Motor neuron (in vitro differentiated cells): Measurements from ENCODE around the gene CLDN6. TPM values are rescaled to one million over a fixed set of nuclear protein-coding genes. Genes with fewer than 3 reads are reported as not detected.

Experiments used
- ATAC-seq, 8 experiments: fragments of 200-7000 bp; cut with Tn5 transposase; replicated peaks in 6 of 8; 2 replicates each; pipeline ENCODE4 v1.8.0; 2021; ENCODE audit warnings: mild to moderate bottlenecking in 8 of 8, moderate library complexity in 8 of 8
- H3K27ac ChIP-seq, 2 donors: fragments of 250-450 bp; sonication (Bioruptor Pico); 2 replicates each; pipeline ENCODE4 v1.9.0; 2021; ENCODE audit warnings: antibody characterized with exemption in 2 of 2, mild to moderate bottlenecking in 2 of 2, moderate library complexity in 1 of 2
- H3K4me1 ChIP-seq, 2 donors: fragments of 250-450 bp; sonication (Bioruptor Pico); replicated peaks in 1 of 2; 2 replicates each; pipeline ENCODE4 v1.6.1; 2021; ENCODE audit warnings: antibody characterized with exemption in 2 of 2, mild to moderate bottlenecking in 2 of 2, moderate library complexity in 1 of 2
- H3K4me3 ChIP-seq, 5 donors: fragments of 250-450 bp; sonication (Bioruptor Pico); 2 replicates each; pipeline ENCODE4 v1.9.0; 2021; ENCODE audit warnings: antibody characterized with exemption in 5 of 5, mild to moderate bottlenecking in 5 of 5, moderate library complexity in 4 of 5
- WGBS, 10 experiments: fragments of 450-650 bp; shearing (Covaris generic); methylation state at CpG; one replicate each; pipeline ENCODE4 v1.0.0; 2022; 5-methylcytosine and 5-hydroxymethylcytosine counted together
- in situ Hi-C, 9 experiments: fragments of 400-800 bp; cut with MboI; loops; one replicate each; pipeline ENCODE4 v1.15.0; 2021; ENCODE audit warnings: low sequenced_read_pairs in 9 of 9, low pct_unique_long_range_greater_than_20kb in 2 of 9; ENCODE audit not compliant: unreplicated experiment in 9 of 9
- total RNA-seq, 8 experiments: library from RNA; unstranded; fragments of 300-600 nt; gene quantifications; 2 replicates each; pipeline versions ENCODE4 v1.2.3 to v1.2.4, GENCODE V29; 2022

Gene CLDN6
- total RNA-seq, 8 experiments from 2014 or later, result 0.27 to 6.0 (median 1.3) TPM

- H3K4me3 ChIP-seq, result no peak overlapping the region
- ATAC-seq, result no peak
- peaks cover 14 to 24% of the 10 kb centered on the region in 2 donors for H3K4me1 ChIP-seq
- in situ Hi-C loops, result no loop called here
- 29 to 88% (median 81%) methylated on average over 4 to 8 of the region's 39 CpGs; no CpG with 5 or more reads in 7 of the 10 experiments for WGBS, 10 experiments
- no peak overlapping the region for H3K27ac ChIP-seq
Observed at GRCh38 chr16:2966043-2966807, 51.8 kb downstream of the CLDN6 start.

Other genes starting within 250 kb of the CLDN6 start
- gene ELOB, start 240.9 kb downstream of the CLDN6 start, total RNA-seq, result 100 to 1,000 TPM; 244 to 395 (median 281) TPM
- under 1 TPM in 4 of 8 experiments, not detected in 4; 0.22 to 0.51 (median 0.33) TPM for gene PRSS33, start 230.6 kb downstream of the CLDN6 start, total RNA-seq
- not detected for gene PRSS41, start 219.7 kb downstream of the CLDN6 start, total RNA-seq
- 1 to 10 TPM in 2 of 8 experiments, not detected in 6; 1.5 to 1.8 TPM for gene PRSS21, start 200.9 kb downstream of the CLDN6 start, total RNA-seq
- 1 to 10 TPM in 3 of 8 experiments, under 1 TPM in 1, not detected in 4; 0.54 to 1.4 (median 1.2) TPM for gene ZG16B, start 187.9 kb downstream of the CLDN6 start, total RNA-seq
- 1 to 10 TPM in 1 of 8 experiments, under 1 TPM in 1, not detected in 6; 0.81 to 1.0 TPM for gene PRSS22, start 160.0 kb downstream of the CLDN6 start, total RNA-seq
- gene FLYWCH2, start 135.0 kb downstream of the CLDN6 start, total RNA-seq, result 100 to 1,000 TPM in 1 of 8 experiments, 10 to 100 TPM in 7; 41.6 to 136 (median 49.4) TPM
- gene FLYWCH1, start 106.3 kb downstream of the CLDN6 start, total RNA-seq, result 10 to 100 TPM; 15.0 to 55.9 (median 23.0) TPM
- gene KREMEN2, start 53.9 kb downstream of the CLDN6 start, total RNA-seq, result 1 to 10 TPM in 5 of 8 experiments, under 1 TPM in 3; 0.36 to 5.3 (median 1.6) TPM
- 10 to 100 TPM in 7 of 8 experiments, 1 to 10 TPM in 1; 1.6 to 36.4 (median 16.8) TPM for gene PAQR4, start 48.8 kb downstream of the CLDN6 start, total RNA-seq
- gene PKMYT1, start 37.7 kb downstream of the CLDN6 start, total RNA-seq, result 10 to 100 TPM in 3 of 8 experiments, 1 to 10 TPM in 4, under 1 TPM in 1; 0.36 to 48.7 (median 3.6) TPM
- 1 to 10 TPM in 1 of 8 experiments, under 1 TPM in 7; 0.15 to 1.9 (median 0.32) TPM for gene CLDN9, start 5.3 kb downstream of the CLDN6 start, total RNA-seq
- gene TNFRSF12A, start 2.2 kb upstream of the CLDN6 start, total RNA-seq, result 100 to 1,000 TPM in 1 of 8 experiments, 10 to 100 TPM in 4, 1 to 10 TPM in 3; 4.3 to 144 (median 14.3) TPM
- gene HCFC1R1, start 5.8 kb upstream of the CLDN6 start, total RNA-seq, result 10 to 100 TPM; 30.2 to 71.4 (median 40.8) TPM
- 10 to 100 TPM in 6 of 8 experiments, 1 to 10 TPM in 2; 6.8 to 32.1 (median 14.0) TPM for gene THOC6, start 5.9 kb upstream of the CLDN6 start, total RNA-seq
- gene BICDL2, start 18.8 kb upstream of the CLDN6 start, total RNA-seq, result under 1 TPM; 0.11 to 0.95 (median 0.21) TPM
- 1 to 10 TPM in 3 of 8 experiments, under 1 TPM in 5; 0.11 to 1.7 (median 0.75) TPM for gene MMP25, start 28.4 kb upstream of the CLDN6 start, total RNA-seq
- gene IL32, start 47.5 kb upstream of the CLDN6 start, total RNA-seq, result 10 to 100 TPM in 3 of 8 experiments, 1 to 10 TPM in 3, under 1 TPM in 2; 0.22 to 41.3 (median 4.0) TPM
- gene ZSCAN10, start 81.1 kb upstream of the CLDN6 start, total RNA-seq, result under 1 TPM in 6 of 8 experiments, not detected in 2; 0.17 to 0.71 (median 0.40) TPM
- gene ZNF205, start 94.4 kb upstream of the CLDN6 start, total RNA-seq, result 10 to 100 TPM in 7 of 8 experiments, 1 to 10 TPM in 1; 7.8 to 19.2 (median 14.9) TPM
- gene ZNF213, start 116.8 kb upstream of the CLDN6 start, total RNA-seq, result 1 to 10 TPM; 2.6 to 9.6 (median 6.5) TPM
- 1 to 10 TPM in 1 of 8 experiments, under 1 TPM in 3, not detected in 4; 0.32 to 1.4 (median 0.85) TPM for gene OR1F1, start 170.0 kb upstream of the CLDN6 start, total RNA-seq
- gene ZNF200, start 217.0 kb upstream of the CLDN6 start, total RNA-seq, result 10 to 100 TPM in 3 of 8 experiments, 1 to 10 TPM in 5; 7.3 to 14.8 (median 9.3) TPM
- under 1 TPM in 6 of 8 experiments, not detected in 2; 0.05 to 0.47 (median 0.19) TPM for gene MEFV, start 238.4 kb upstream of the CLDN6 start, total RNA-seq